Measurements from ENCODE around the gene RBM39. TPM values are rescaled to one million over a fixed set of nuclear protein-coding genes. Genes with fewer than 3 reads are reported as not detected.

RBM39 gene
- total and polyA plus RNA-seq, 10 of the 15 experiments (the other 5 are each of a cell fraction or from before 2014, with no cell fraction given), result 135 to 280 (median 217) TPM

DNA sequence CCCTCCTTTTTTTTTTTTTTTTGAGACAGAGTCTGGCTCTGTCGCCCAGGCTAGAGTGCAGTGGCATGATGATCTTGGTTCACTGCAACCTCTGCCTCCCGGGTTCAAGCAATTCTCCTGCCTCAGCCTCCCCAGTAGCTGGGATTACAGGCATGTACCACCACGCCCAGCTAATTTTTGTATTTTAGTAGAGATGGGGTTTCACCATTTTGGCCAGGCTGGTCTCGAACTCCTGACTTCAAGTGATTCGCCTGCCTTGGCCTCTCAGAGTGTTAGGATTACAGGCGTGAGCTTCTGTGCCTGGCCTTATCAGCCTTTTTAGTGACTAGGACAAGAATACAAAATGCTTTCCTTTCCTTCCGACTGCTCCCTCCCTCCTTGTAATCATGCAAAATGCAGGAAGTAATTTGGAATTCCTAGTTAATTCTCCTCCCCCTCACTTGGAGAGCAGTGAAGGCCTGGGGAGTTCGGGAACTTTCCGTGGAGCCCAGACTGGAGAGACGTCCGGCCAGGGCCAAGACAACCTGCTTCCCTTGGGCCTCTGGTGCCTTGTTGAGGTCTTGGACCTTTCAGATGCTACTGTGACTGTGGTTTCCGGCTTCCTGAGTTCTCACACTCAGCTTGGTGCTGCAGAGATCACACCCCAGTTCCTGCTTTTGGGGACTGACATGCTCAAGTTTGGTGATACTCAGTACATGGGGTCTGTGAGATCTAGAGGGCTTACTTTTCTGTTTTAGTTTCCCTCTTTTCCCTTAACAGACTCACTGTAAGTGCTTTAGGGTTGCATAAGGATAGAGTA lies 25.8 kb upstream of the RBM39 start (continued):
- TF ChIP-seq, protein P1, sequence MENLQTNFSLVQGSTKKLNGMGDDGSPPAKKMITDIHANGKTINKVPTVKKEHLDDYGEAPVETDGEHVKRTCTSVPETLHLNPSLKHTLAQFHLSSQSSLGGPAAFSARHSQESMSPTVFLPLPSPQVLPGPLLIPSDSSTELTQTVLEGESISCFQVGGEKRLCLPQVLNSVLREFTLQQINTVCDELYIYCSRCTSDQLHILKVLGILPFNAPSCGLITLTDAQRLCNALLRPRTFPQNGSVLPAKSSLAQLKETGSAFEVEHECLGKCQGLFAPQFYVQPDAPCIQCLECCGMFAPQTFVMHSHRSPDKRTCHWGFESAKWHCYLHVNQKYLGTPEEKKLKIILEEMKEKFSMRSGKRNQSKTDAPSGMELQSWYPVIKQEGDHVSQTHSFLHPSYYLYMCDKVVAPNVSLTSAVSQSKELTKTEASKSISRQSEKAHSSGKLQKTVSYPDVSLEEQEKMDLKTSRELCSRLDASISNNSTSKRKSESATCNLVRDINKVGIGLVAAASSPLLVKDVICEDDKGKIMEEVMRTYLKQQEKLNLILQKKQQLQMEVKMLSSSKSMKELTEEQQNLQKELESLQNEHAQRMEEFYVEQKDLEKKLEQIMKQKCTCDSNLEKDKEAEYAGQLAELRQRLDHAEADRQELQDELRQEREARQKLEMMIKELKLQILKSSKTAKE (IDR thresholded peaks at IDR 0.05; ENCODE audit: low read depth, poor library complexity, severe bottlenecking), result peak; percentile 31
- TF ChIP-seq RAD51 (IDR thresholded peaks at IDR 0.05) (no peak), STAT1 (conservative IDR thresholded peaks at IDR 0.05) (no peak), ZZZ3 (IDR thresholded peaks at IDR 0.05; ENCODE audit: control insufficient read depth, insufficient read length, low read depth) (no peak), NR2F1 (conservative IDR thresholded peaks at IDR 0.05) (peak; percentile 75), TCF12 (IDR thresholded peaks at IDR 0.05; ENCODE audit: low read depth, low read length) (peak; percentile 77), MAX (IDR thresholded peaks at IDR 0.05; ENCODE audit: low read depth, low read length) (peak; percentile 63; the same call in 1 of the 2 replicates), SUPT20H (IDR thresholded peaks at IDR 0.05; ENCODE audit: borderline replicate concordance, control insufficient read depth, low read depth, low read length) (no peak), FOXK2 (IDR thresholded peaks at IDR 0.05) (no peak), ZNF24 (IDR thresholded peaks at IDR 0.05) (no peak), IKZF2 (IDR thresholded peaks at IDR 0.05) (peak; percentile 91 to 96), SMARCA5 (IDR thresholded peaks at IDR 0.05) (0 out of 2 replicates have a peak, but pooled peaks have one; percentile 44), MTA2 (IDR thresholded peaks at IDR 0.05; ENCODE audit: low read depth) (peak; percentile 48), ZBTB4 (CRISPR knock-in tag; IDR thresholded peaks at IDR 0.05) (no peak)
- TF ChIP-seq, protein P2, sequence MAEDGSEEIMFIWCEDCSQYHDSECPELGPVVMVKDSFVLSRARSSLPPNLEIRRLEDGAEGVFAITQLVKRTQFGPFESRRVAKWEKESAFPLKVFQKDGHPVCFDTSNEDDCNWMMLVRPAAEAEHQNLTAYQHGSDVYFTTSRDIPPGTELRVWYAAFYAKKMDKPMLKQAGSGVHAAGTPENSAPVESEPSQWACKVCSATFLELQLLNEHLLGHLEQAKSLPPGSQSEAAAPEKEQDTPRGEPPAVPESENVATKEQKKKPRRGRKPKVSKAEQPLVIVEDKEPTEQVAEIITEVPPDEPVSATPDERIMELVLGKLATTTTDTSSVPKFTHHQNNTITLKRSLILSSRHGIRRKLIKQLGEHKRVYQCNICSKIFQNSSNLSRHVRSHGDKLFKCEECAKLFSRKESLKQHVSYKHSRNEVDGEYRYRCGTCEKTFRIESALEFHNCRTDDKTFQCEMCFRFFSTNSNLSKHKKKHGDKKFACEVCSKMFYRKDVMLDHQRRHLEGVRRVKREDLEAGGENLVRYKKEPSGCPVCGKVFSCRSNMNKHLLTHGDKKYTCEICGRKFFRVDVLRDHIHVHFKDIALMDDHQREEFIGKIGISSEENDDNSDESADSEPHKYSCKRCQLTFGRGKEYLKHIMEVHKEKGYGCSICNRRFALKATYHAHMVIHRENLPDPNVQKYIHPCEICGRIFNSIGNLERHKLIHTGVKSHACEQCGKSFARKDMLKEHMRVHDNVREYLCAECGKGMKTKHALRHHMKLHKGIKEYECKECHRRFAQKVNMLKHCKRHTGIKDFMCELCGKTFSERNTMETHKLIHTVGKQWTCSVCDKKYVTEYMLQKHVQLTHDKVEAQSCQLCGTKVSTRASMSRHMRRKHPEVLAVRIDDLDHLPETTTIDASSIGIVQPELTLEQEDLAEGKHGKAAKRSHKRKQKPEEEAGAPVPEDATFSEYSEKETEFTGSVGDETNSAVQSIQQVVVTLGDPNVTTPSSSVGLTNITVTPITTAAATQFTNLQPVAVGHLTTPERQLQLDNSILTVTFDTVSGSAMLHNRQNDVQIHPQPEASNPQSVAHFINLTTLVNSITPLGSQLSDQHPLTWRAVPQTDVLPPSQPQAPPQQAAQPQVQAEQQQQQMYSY (CRISPR knock-in tag; IDR thresholded peaks at IDR 0.05), result no peak
- TF ChIP-seq, protein P3, sequence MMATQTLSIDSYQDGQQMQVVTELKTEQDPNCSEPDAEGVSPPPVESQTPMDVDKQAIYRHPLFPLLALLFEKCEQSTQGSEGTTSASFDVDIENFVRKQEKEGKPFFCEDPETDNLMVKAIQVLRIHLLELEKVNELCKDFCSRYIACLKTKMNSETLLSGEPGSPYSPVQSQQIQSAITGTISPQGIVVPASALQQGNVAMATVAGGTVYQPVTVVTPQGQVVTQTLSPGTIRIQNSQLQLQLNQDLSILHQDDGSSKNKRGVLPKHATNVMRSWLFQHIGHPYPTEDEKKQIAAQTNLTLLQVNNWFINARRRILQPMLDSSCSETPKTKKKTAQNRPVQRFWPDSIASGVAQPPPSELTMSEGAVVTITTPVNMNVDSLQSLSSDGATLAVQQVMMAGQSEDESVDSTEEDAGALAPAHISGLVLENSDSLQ (IDR thresholded peaks at IDR 0.05), result peak; percentile 67; the same call in 1 of the 2 replicates

All from GM12878 (cell line).